ENCODE measurements around the gene WDR46. TPM values are rescaled to one million over a fixed set of nuclear protein-coding genes. Genes with fewer than 3 reads are reported as not detected.

The WDR46 gene
- total and polyA plus RNA-seq, 10 of the 15 experiments (the other 5 are each of a cell fraction or from before 2014, with no cell fraction given), result 10.1 to 147 (median 86.0) TPM

DNA sequence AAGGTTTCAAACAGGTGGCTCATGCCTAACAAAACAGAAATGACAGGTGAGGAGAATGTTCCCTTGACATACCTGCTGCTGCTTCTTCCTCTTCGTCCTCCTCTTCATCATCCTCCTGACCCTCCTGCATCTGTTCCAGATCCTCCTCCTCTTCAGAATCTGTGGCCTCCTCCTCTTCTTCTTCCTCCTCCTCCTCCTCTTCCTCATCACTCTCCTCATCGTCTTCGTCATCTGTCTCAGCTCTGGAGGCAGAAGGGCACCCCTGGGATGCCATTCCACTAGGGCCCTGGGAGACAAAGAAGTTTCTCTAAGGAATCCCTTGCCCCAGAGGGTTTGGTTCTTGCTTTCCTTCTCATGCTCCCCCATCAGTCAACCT is 30.9 kb upstream of the WDR46 start:
- no TSS peak for BruUV-seq (replicated peaks)
- Histone ChIP-seq H3K36me3 (ENCODE audit: control insufficient read depth in 2 of 2, insufficient read depth in 2 of 2, low read length in 1 of 2) (peaks cover 12 to 16% of the 10 kb centered on the region in 2 experiments; a peak in 3 of 4 replicates), H3K4me2 (ENCODE audit: control insufficient read depth, insufficient read depth) (peak overlapping the region; percentile 51), H3K4me1 (ENCODE audit: control insufficient read depth, insufficient read depth, low read length) (peaks cover 32% of the 10 kb centered on the region), H3K27ac (ENCODE audit: control insufficient read depth, insufficient read depth) (no peak overlapping the region), H3K79me2 (ENCODE audit: control insufficient read depth, insufficient read depth, low read length) (peaks cover 36% of the 10 kb centered on the region), H3K27me3 (replicated peaks in 1 of 2; ENCODE audit: control insufficient read depth in 2 of 2, insufficient read depth in 2 of 2, low read length in 1 of 2) (no peaks in the 10 kb centered on the region), H4K20me1 (ENCODE audit: control insufficient read depth, insufficient read depth) (0 out of 2 replicates have a peak, but pooled peaks cover 3% of the 10 kb centered on the region), H3K4me3 (no peak overlapping the region), H2AFZ (ENCODE audit: control insufficient read depth, low read depth, low read length) (no peak overlapping the region), H3K9me3 (replicated peaks; ENCODE audit: control insufficient read depth, insufficient read depth, low read length) (no peaks in the 10 kb centered on the region), H3K9ac (ENCODE audit: control insufficient read depth, insufficient read depth, low read length) (no peak overlapping the region)
- intact Hi-C loops (cut with micrococcal nuclease; ENCODE audit: unreplicated experiment), result loop anchor here (5.0 kb wide), 1 partner anchor 97 kb away; the partner anchor contains the start of gene CUTA
- ChIA-PET RAD21 (ENCODE audit: unreplicated experiment) (no interaction called here), POLR2A (no interaction called here), CTCF (interaction anchor here (2.7 kb wide), 1 partner anchor 25 kb away, joined by 19 read pairs; no protein-coding TSS in a partner anchor), SMC1A (ENCODE audit: uncharacterized antibody, unreplicated experiment) (no interaction called here)
- TF ChIP-seq, protein P1, sequence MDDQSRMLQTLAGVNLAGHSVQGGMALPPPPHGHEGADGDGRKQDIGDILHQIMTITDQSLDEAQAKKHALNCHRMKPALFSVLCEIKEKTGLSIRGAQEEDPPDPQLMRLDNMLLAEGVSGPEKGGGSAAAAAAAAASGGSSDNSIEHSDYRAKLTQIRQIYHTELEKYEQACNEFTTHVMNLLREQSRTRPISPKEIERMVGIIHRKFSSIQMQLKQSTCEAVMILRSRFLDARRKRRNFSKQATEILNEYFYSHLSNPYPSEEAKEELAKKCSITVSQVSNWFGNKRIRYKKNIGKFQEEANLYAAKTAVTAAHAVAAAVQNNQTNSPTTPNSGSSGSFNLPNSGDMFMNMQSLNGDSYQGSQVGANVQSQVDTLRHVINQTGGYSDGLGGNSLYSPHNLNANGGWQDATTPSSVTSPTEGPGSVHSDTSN (IDR thresholded peaks at IDR 0.05; ENCODE audit: insufficient replicate concordance, low read depth, low read length), result no peak
- no peak for TF ChIP-seq BACH1 (IDR thresholded peaks at IDR 0.05; ENCODE audit: borderline replicate concordance)
- TF ChIP-seq ESRRA (IDR thresholded peaks at IDR 0.05; ENCODE audit: low read length), result no peak
- TF ChIP-seq CBX3 (IDR thresholded peaks at IDR 0.05; ENCODE audit: borderline replicate concordance, low read depth), result no peak
- TF ChIP-seq ZNF274 (IDR thresholded peaks at IDR 0.05; ENCODE audit: insufficient read depth, insufficient read length), result no peak
- TF ChIP-seq POLR2AphosphoS2 (IDR thresholded peaks at IDR 0.05; ENCODE audit: low read depth, low read length), result no peak
- no peak for TF ChIP-seq RUNX3 (IDR thresholded peaks at IDR 0.05; ENCODE audit: low read length)
- TF ChIP-seq ZNF207 (IDR thresholded peaks at IDR 0.05; ENCODE audit: borderline replicate concordance), result no peak
- TF ChIP-seq EZH2 (IDR thresholded peaks at IDR 0.05; ENCODE audit: borderline replicate concordance, control insufficient read depth, low read depth, low read length), result no peak
- no peak for TF ChIP-seq RFX5 (IDR thresholded peaks at IDR 0.05; ENCODE audit: low read depth, low read length)
- TF ChIP-seq FOXM1 (IDR thresholded peaks at IDR 0.05; ENCODE audit: low read depth, low read length), result no peak
- TF ChIP-seq KLF5 (IDR thresholded peaks at IDR 0.05; ENCODE audit: partially characterized antibody), result no peak
- no peak for TF ChIP-seq SP1 (IDR thresholded peaks at IDR 0.05; ENCODE audit: low read depth, low read length)
- TF ChIP-seq EGR1 (IDR thresholded peaks at IDR 0.05; ENCODE audit: borderline replicate concordance in 1 of 2, low read depth in 2 of 2, low read length in 2 of 2), result no peak
- TF ChIP-seq ZSCAN29 (IDR thresholded peaks at IDR 0.05), result no peak
- no peak for DNase-seq (ENCODE audit: low read depth, low spot score)
- ATAC-seq, result no peak
- in situ Hi-C loops (cut with MboI), result no loop called here
- 74% methylated on average over 3 of the region's 3 CpGs for WGBS (ENCODE audit: insufficient coverage, insufficient replicate concordance, low lambda C conversion rate, missing lambda C conversion rate)
- no peak for FAIRE-seq

Measured in GM12878 (cell line).